PC-3 (cell line): ENCODE data around the gene STK4. TPM values are rescaled to one million over a fixed set of nuclear protein-coding genes. Genes with fewer than 3 reads are reported as not detected.

Experiments used
- ATAC-seq: fragments of 200-7000 bp; cut with Tn5 transposase; 2 replicates; pipeline ENCODE4 v1.9.1; 2020; ENCODE audit warnings: mild to moderate bottlenecking, moderate library complexity
- BruUV-seq: library from RNA; stranded (reverse); fragments of 400-500 nt; replicated peaks from 2 replicates; lab custom pipeline; 2021; lab: Mats Ljungman, UMichigan
- CTCF ChIA-PET: fragments of 300-600 bp; sonication (Branson Sonifier 250); formaldehyde crosslinking; loops from one replicate; lab custom pipeline; 2022; ENCODE audit warnings: antibody characterized with exemption; lab: Charles Lee
- POLR2A ChIA-PET: fragments of 300-600 bp; sonication (Branson Sonifier 250); formaldehyde crosslinking; loops from one replicate; lab custom pipeline; 2022; ENCODE audit warnings: antibody characterized with exemption; ENCODE audit not compliant: unreplicated experiment; lab: Charles Lee
- DNase-seq: peaks from one replicate; pipeline ENCODE4 v3.0.0-alpha.2; 2015
- H2AFZ ChIP-seq: fragments of 300-600 bp; sonication (generic); 2 replicates; pipeline ENCODE4 v1.6.0; 2016; ENCODE audit warnings: antibody characterized with exemption, low read length
- H3F3A ChIP-seq: fragments of 300-600 bp; sonication (generic); one replicate; pipeline ENCODE4 v1.6.0; 2017; ENCODE audit warnings: antibody characterized with exemption, low read length, control low read depth, mild to moderate bottlenecking; ENCODE audit not compliant: unreplicated experiment
- H3K27ac ChIP-seq: fragments of 300-600 bp; sonication (generic); 2 replicates; pipeline ENCODE4 v1.5.1; 2016; ENCODE audit warnings: mild to moderate bottlenecking, low read length
- H3K27me3 ChIP-seq: fragments of 300-600 bp; sonication (generic); 2 replicates; pipeline ENCODE4 v1.6.1; 2016; ENCODE audit warnings: low read length, mixed read lengths
- H3K36me3 ChIP-seq: fragments of 300-600 bp; sonication (generic); 2 replicates; pipeline ENCODE4 v1.6.1; 2016; ENCODE audit warnings: low read depth, mixed run types, low read length, mixed read lengths
- H3K4me1 ChIP-seq: fragments of 300-600 bp; sonication (generic); 2 replicates; pipeline ENCODE4 v1.5.1; 2016; ENCODE audit warnings: low read length; ENCODE audit not compliant: insufficient read depth
- H3K4me2 ChIP-seq: fragments of 300-600 bp; sonication (generic); 2 replicates; pipeline ENCODE4 v1.6.0; 2016; ENCODE audit warnings: low read length
- H3K4me3 ChIP-seq: fragments of 300-600 bp; sonication (generic); 2 replicates; pipeline ENCODE4 v1.5.1; 2016; ENCODE audit warnings: mild to moderate bottlenecking, low read length, mixed read lengths
- H3K79me2 ChIP-seq: fragments of 300-600 bp; sonication (generic); 2 replicates; pipeline ENCODE4 v1.6.1; 2017; ENCODE audit warnings: low read length, mixed read lengths
- H3K9ac ChIP-seq: fragments of 300-600 bp; sonication (generic); 2 replicates; pipeline ENCODE4 v1.6.0; 2016; ENCODE audit warnings: mild to moderate bottlenecking, low read length
- H3K9me2 ChIP-seq: fragments of 300-600 bp; sonication (generic); replicated peaks from 2 replicates; pipeline ENCODE4 v1.6.1; 2016; ENCODE audit warnings: mixed run types, low read length, mixed read lengths
- H3K9me3 ChIP-seq: fragments of 300-600 bp; sonication (generic); 2 replicates; pipeline ENCODE4 v1.6.1; 2016; ENCODE audit warnings: low read length, mixed read lengths
- H4K20me1 ChIP-seq: fragments of 300-600 bp; sonication (generic); 2 replicates; pipeline ENCODE4 v1.6.1; 2016; ENCODE audit warnings: low read length, mixed read lengths
- CTCF ChIP-seq: fragments of 300-600 bp; sonication (generic); conservative IDR thresholded peaks from 2 replicates; pipeline ENCODE4 v1.5.1; 2017; ENCODE audit warnings: antibody characterized with exemption, low read depth, mild to moderate bottlenecking, low read length
- EZH2 ChIP-seq: fragments of 300-600 bp; sonication (generic); IDR thresholded peaks from one replicate; pipeline ENCODE4 v1.6.1; 2017; ENCODE audit warnings: antibody characterized with exemption, mild to moderate bottlenecking, low read length; ENCODE audit not compliant: unreplicated experiment
- EZH2phosphoT487 ChIP-seq: fragments of 300-600 bp; sonication (generic); IDR thresholded peaks from 2 replicates; pipeline ENCODE4 v1.6.1; 2018; ENCODE audit warnings: mild to moderate bottlenecking, antibody characterized with exemption, low read length, borderline replicate concordance
- intact Hi-C: fragments of 100-400 bp; cut with micrococcal nuclease; formaldehyde crosslinking; loops from 2 replicates; pipeline ENCODE4 v1.9.0; 2023
- total RNA-seq: library from RNA; depleted of rRNA; stranded (reverse); fragments of >200 nt; gene quantifications from 2 replicates; pipeline ENCODE4 v1.2.3, GENCODE V29; 2014

Gene STK4
- total RNA-seq, 1 experiment from 2014 or later = 18.6 TPM

GRCh38 chr20:44945261-44945660, 21.1 kb upstream of the STK4 start:
- BruUV-seq = no TSS peak
- no peaks in the 10 kb centered on the region for H3K4me1 ChIP-seq
- intact Hi-C loops = no loop called here
- H3K9ac ChIP-seq = no peak overlapping the region
- H4K20me1 ChIP-seq = peaks cover 18% of the 10 kb centered on the region; the same call in 1 of the 2 replicates
- ChIA-PET POLR2A (no interaction called here), CTCF (interaction anchor here (0.5 to 0.7 kb wide), 2 partner anchors 15 to 40 kb away, joined by 4 to 6 read pairs; partner anchors contain the start of gene TOMM34)
- no peaks in the 10 kb centered on the region for H3K9me3 ChIP-seq
- no peak overlapping the region for H3K4me3 ChIP-seq
- no peaks in the 10 kb centered on the region for H3K9me2 ChIP-seq
- H3K4me2 ChIP-seq = no peak overlapping the region
- no peak for DNase-seq
- H3K27me3 ChIP-seq = no peaks in the 10 kb centered on the region
- H3K27ac ChIP-seq = no peak overlapping the region
- H3K36me3 ChIP-seq = peaks cover 89% of the 10 kb centered on the region
- H2AFZ ChIP-seq = no peak overlapping the region
- no peak for ATAC-seq
- H3F3A ChIP-seq = no peaks in the 10 kb centered on the region
- no peaks in the 10 kb centered on the region; the same call in 1 of the 2 replicates for H3K79me2 ChIP-seq
- TF ChIP-seq EZH2phosphoT487 = no peak
- TF ChIP-seq EZH2 = no peak

GRCh38 chr20:44946271-44946852, 19.9 kb upstream of the STK4 start:
- Histone ChIP-seq H4K20me1 (peaks cover 18% of the 10 kb centered on the region; the same call in 1 of the 2 replicates), H3K27me3 (no peaks in the 10 kb centered on the region), H3K4me3 (no peak overlapping the region), H3K4me2 (no peak overlapping the region), H3F3A (no peaks in the 10 kb centered on the region), H3K9me2 (no peaks in the 10 kb centered on the region), H3K4me1 (no peaks in the 10 kb centered on the region), H3K36me3 (peaks cover 90% of the 10 kb centered on the region), H3K27ac (no peak overlapping the region), H3K79me2 (no peaks in the 10 kb centered on the region; the same call in 1 of the 2 replicates), H3K9me3 (no peaks in the 10 kb centered on the region), H2AFZ (no peak overlapping the region), H3K9ac (no peak overlapping the region)
- no TSS peak for BruUV-seq
- intact Hi-C loops = no loop called here
- no peak for TF ChIP-seq CTCF
- no peak for TF ChIP-seq EZH2
- no peak for TF ChIP-seq EZH2phosphoT487
- no peak for ATAC-seq
- ChIA-PET CTCF (no interaction called here), POLR2A (interaction anchor here (0.6 kb wide), 1 partner anchor 24 kb away, joined by 11 read pairs; no protein-coding TSS in a partner anchor)
- DNase-seq = no peak

- Histone ChIP-seq H4K20me1 (peaks cover 24% of the 10 kb centered on the region; the same call in 1 of the 2 replicates), H3K27me3 (no peaks in the 10 kb centered on the region), H3K9me2 (no peaks in the 10 kb centered on the region), H3K9ac (no peak overlapping the region), H2AFZ (no peak overlapping the region), H3K79me2 (peaks cover 1% of the 10 kb centered on the region; the same call in 1 of the 2 replicates), H3K27ac (no peak overlapping the region), H3K36me3 (peaks cover 90% of the 10 kb centered on the region), H3K4me1 (no peaks in the 10 kb centered on the region), H3F3A (no peaks in the 10 kb centered on the region), H3K4me3 (no peak overlapping the region), H3K9me3 (no peaks in the 10 kb centered on the region), H3K4me2 (no peak overlapping the region)
- no peak for TF ChIP-seq CTCF
- no peak for TF ChIP-seq EZH2
- TF ChIP-seq EZH2phosphoT487 = no peak
- no TSS peak for BruUV-seq
- ATAC-seq (no peak), DNase-seq (no peak)
- intact Hi-C loops = no loop called here
- ChIA-PET POLR2A (interaction anchor here (0.7 kb wide), 1 partner anchor 10 kb away, joined by 3 read pairs; no protein-coding TSS in a partner anchor), CTCF (interaction anchor here (0.6 to 1.0 kb wide), 3 partner anchors 12 to 45 kb away, joined by 3 to 4 read pairs (median 4); partner anchors contain the start of gene TOMM34)
Measured at GRCh38 chr20:44948107-44948506, 18.2 kb upstream of the STK4 start.
